NCI-H187 (cell line): Measurements from ENCODE around the gene CAPSL.
"Not testable (repeated sequence)": the region's sequence is repeated elsewhere in the genome, so short reads cannot be mapped to it uniquely, and the experiment has no call there.

Experiments used
- DNase-seq, 2 experiments: peaks; one replicate each; lab custom pipeline; 2025; lab: John Stamatoyannopoulos, UW

Gene CAPSL

DNA sequence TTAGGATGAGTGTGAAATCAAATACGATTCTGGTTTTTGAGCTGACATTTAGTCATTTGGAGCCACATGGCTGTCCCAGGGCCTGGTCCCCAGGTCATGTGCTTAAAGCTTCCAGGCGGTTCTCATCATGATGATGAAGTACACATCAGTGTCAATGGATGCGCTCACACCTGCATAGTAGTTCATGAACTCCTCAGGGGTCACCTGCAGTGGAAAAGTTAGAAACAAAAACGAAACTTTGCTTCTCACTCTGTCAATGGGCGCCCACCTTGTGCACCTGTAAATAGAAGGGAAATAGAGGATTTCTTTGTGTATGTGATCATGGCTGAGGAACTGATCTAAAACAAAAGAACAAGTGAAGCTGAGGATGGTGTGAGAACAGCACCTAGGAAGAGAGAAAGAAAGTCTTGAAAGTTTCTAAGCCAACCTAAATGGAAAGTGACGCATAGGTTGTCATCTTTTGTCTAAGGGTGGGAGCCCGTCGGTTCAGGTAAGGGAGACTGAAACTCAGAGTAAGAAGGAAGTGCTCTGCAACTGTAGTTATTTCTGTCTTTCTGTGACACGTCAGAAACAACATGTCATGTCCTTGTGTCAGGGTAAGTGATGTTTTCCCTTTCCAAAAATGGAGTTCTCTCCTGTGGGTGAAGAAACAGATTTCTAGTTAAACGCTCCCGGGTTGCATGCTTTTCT, 33.8 kb downstream of the CAPSL start:
- DNase-seq = no peak

DNA sequence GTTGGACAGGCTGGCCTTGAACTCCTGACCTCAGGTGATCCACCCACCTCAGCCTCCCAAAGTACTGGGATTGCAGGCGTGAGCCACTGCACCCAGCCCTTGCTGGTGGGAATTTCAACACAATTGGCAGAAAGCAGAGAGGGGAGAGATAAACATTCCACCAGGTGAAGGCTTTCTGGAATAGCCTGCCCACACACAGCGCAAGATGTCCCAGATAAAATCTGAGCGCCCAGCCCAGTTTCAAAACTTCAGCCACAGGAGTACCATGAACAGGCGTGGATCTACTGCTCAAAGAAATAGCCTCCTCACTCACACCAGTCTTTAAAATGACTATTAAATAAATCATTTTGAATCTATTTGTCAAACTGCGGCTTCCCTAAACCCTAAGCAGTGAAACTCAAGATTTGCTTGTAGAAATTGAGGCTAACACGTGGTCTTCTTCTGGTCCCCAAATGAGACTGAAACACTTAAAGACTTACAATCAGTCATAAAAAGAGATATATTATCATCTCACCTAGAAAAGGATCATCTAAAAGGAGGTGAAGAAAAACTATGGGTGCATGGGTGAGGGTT, 34.7 kb downstream of the CAPSL start:
- DNase-seq = no peak

DNA sequence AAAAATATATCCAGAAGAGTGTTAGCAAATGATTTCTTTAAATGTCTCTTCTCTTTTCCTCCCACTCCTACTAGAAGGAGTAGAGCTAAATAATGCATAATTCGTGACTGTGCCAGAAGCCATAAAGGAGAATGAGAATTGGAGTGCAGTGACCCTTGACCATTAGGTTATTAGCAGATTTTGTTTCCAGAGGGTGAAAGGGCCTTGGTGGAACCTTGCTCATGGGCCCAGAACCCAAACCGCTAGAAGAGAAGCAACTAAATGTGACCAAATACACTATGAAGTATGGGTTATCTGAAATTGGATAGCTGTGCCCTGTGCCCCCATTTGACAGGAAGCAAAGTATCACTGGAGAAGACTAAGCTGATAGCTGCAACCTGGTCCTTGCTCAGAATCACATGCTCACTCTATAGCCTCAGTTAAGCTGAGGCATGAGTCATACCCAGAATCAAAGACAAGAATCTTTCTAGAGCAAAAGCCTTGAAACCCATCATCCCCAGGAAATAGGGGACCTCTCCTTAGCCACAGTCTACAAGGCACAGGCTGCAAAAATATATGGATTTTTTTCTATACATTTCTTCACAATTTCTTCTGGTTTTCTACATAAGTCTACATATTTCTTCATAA, 36.3 kb downstream of the CAPSL start:
- DNase-seq = no peak

DNA sequence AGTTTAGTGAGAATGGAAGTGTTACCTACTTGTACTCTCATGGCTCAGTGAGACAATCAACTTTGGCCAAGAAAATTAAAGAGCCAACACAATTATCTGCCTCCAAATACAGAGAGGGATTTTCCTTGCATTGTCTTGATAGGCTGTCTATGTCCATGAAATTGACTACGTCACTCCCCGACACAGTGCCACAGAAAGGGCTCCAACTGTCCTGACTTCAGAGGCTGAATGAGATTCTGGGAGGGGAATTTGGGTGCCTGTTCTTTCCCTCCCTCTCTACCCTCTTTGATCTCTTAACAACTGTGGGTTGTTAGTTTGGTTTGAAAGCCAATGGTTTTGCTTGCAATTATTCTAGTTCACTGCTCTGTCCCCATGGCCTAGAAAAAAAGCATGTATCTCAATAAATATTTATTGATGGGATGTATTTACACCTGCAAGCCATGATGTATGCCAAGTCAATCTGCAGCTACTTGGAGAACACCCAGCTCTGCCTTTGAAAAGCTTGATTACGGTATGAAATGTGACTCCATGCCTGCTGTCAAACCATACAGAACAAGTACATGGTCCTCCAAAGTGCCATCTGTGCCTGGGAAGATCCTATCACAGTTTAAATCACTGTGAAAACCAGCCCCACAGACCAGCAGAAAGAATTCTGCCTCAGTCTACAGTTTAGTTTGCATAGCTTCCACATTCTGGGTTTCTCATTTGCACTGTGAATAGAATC, 37.3 kb downstream of the CAPSL start:
- DNase-seq = no peak

DNA sequence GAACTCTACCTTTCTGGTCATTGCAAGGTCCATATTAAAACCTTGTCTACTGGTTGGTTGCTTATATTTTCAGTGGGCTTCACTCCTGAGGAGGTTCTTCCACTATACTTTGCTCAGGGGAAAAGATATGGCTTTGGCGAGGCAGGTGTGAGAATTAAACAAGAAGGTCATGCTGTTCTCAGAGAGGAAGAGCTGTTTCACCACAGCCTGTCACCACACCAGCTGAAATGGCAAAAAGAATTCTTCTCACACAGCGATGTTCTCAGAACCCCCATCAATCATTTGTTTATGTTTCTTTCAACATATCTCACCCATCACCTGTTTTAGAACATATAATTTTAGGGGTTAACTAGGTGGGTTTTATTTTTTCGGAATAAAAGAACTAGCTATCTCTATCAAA, 38.6 kb downstream of the CAPSL start:
- DNase-seq = no peak

DNA sequence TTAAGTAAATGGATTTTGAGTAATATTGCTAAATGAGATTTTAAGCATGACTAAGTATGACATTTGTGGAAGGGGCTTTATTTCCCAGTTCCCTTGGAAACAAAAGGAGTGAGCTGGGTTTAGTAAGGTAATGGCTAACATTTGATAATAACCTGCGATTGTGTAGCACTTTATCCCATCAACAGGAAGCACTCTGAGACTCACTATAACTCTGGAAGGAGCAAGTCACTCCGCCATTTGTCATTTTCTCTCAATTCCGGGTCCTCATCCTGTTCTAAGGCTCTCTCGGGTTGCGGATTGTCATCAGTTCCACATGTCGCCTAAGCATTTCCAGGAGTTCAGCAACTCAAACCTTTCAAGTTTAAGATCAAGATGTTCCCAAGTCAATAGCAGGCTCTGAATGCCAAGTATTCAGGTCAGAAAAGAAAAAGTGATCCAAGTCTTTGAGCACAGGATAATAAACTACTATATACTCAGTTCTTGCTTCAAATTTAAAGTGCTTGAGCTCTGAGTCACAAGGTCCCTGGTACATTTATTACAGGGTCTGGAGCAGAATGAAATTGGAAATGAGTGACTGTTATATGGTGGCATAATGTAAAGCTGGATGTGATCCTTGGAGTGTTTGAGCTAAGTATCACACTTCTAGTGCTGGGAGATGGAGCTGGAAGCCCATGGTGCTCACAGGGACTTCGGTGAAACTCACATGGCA, 39.3 kb downstream of the CAPSL start:
- no peak for DNase-seq

DNA sequence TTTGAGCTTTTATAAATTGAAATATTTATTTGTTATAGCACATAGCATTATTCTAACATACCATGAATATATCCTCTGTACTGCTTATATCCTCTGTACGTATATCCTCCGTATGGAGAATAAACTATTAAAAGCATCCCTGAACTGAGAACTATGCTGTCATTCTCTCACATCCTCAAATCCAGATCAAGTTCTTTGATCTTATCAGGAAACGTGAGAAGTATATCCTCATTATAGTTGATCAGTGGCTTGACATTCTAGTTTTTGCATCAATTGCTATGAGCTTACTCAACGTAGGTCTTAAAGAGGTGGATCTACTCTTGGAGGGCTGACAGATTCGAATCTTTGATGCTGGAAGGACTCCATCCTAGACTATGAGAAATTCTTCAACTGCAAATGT, 44.3 kb downstream of the CAPSL start:
- no peak for DNase-seq

DNA sequence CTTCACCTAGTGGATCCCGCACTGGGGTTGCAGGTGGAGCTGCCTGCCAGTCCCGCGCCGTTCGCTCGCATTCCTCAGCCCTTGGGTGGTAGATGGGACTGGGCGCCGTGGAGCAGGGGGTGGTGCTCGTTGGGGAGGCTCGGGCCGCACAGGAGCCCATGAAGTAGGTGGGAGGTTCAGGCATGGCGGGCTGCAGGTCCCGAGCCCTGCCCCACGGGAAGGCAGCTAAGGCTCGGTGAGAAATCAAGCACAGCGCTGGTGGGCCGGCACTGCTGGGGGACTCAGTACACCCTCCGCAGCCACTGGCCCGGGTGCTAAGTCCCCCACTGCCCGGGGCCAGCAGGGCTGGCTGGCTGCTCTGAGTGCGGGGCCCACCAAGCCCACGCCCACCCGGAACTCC, 45.6 kb downstream of the CAPSL start:
- not testable (repeated sequence) for DNase-seq

DNA sequence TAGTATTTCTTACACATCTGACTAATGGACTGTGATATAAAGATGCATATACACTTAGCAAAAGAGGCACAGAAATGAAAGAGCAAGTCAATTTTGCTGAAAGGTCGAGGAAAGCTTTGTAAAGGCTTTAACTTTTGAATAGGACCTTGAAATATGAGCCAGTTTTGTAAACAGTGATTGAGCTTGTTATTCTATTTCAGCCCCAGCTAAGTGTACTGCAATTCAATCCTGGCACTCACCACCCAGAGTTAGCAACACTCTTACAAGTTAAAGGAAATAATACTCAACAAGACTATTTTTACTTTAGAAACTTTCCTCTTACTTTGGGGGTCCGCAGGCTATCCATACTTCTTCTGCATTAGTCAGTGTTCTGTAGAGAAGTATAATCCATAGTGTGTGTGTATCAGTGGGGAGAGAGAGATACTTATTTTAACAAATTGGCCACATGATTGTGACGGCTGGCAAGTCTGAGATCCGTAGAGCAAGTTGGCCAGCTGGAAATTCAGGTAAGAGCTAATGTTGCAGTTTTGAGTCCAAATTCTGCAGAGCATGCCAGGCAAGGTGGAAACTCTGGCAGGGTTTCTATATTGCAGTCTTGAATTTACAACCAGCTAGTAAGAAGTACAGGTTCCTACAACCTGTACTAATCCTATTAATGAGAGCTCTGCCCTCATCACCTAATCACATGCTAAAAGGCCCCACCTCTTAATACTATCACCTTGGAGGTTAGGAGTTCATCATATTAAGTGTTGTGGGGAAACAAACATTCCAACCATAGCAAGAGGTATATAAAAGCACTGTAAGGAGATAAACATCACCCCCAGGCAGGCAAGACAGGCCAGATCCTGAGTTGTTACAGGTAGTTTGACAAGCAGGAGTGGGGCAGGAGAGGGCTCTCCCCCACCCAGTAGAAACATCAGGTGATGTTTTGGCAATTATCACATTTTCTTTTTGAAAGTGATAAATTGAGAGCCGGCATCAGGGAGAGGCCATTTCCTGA, 48.1 kb downstream of the CAPSL start:
- no peak for DNase-seq

DNA sequence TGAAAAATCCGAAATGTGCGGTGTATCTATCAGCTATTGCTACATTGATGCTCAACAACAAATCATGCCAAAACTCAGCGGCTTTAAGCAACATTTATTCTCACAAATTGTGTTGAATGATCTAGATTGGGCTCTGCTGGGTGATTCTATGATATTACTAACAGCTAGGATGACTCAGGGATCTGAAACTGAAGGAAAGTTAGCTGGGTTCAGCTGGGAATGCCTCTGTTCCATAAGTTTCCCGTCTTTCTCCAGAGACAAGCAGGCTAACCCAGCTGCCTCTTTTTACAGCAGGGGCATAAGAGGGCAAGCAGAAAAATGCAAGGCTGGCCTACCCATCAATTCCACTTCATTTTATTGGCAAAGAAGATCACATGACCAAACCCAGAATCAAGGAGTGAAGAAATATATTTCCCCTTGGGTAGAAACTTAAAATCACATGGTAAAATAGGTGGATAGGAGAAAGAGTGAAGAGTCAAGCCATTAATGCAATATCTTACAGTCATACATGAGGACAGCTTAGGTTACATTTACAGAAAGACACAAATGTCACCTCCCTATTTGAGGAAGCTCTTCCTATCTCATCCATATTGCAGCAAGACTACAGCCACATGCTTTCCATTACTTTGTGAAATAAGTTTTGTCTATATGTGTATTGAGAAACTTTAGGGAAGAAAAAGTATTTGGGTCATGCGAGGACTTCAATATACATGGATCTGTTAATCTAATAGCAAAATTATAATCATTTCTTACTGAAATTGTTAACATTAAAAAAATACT, 50.9 kb downstream of the CAPSL start:
- DNase-seq = no peak

DNA sequence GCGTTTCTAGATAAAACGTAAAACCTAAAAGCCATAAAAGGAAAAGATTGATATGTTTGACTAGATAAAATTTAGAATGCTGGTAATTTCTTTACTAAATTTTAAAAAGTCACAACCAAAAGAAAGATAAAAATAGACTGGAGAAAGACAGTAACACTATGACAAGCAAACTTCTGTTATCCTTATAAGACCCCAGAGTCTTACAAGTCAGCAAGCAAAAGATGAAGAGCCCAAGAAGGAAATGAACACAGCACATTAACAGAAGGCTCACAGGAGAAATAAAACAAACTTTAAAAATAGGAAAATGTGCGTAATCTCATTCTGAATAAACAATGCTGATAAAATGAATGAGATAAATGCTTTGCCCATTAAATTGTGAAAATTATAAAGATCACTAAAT, 52.0 kb downstream of the CAPSL start:
- no peak for DNase-seq

DNA sequence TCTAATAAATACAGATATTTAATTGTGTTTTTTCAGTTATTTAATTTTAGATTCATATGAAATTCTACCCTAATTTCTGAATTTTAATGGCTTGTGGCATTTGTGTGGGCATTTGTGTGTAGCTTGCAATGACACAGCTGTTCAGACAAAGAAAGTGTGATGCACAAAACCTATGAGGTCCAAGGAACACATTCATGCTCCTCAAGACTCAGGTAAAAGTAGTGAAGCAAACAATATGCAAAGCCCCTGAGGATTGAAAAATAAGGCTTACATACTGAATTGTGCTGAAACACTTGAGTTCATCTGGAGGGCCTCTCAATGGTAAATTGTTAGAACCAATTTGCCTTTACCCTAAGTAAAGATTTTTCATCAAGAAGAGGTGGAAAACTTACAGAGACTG, 53.6 kb downstream of the CAPSL start:
- DNase-seq = no peak

DNA sequence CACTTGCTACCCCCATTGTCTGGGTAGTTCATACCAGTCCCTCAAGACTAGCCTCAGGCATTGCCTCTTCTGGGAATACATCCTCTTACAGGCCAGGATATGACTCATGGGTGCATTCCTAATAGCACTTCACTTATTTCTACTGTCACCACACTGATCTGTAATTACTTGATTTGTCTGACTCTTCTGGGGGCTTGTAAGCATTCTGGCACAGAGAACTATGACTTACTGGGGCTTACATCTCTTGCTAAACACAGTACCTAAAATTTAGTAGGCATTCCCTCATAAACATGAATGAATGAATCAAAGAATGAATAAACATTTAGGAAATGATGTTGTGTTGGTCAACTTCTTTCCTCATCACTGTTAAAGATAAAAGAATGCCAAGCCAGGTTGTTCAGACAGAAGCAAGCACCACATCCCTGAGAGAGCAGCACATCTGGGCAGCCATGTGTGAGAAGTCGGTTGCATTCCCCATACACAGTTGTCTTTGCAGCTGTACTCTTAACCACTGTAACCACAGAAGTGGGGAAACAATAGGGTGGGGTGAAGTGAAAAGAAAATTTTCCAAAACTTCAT, 54.1 kb downstream of the CAPSL start:
- DNase-seq = no peak

DNA sequence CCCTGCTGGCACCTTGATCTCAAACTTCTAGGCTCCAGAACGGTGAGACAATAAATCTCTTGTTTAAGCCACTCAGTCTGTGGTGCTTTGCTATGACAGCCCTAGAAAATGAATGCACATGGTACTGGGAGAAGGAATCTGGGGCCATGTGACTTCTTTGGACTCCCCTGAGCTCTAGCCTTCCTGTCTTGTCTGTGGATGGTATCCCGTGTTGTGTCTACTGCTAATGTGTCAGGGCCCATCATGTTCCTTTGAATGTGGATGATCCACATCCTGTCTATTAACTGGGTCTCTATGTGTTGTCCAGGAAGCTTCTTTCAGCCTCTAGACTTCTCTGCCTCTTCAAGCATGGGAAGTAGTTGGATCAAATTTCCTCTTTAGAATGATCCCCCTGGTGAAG, 56.7 kb downstream of the CAPSL start:
- DNase-seq = no peak

DNA sequence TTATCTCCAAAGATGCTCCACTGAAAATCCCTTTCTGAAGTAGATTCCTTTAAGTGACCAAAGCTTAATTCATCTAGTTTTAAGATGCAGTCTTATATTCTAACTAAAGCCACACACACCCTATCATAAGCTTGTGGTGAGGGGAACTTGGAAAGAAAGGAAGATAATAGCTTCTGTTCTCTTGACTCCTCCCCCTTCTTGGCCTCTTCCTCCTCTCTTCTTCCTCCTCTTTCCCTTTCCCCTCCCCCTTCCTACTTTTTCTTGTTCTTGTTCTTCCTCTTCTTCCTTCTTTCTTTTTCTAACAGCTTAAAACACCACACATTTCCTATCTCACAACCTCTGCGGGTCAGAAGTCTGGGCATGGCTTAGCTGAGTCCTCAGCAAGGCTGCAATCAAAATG, 58.3 kb downstream of the CAPSL start:
- DNase-seq = no peak

DNA sequence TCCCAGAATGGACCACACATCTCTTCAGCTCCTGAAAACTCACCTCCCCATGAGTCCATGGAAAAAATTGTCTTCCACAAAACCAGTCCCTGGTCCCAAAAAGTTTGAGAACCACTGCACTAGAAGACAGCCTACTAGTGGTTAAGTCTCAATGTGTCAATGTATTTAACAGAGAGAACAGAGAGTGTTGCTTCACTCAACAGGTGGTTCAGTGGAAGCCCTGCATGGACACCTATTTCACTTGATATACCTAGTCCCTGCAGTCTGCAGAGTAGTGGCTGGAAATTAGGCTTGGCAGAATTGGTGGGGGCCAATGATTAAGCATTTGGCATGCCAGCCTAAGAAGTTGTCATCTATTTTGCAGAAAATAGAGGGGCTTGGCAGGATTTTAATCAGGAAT, 58.8 kb downstream of the CAPSL start:
- no peak for DNase-seq

DNA sequence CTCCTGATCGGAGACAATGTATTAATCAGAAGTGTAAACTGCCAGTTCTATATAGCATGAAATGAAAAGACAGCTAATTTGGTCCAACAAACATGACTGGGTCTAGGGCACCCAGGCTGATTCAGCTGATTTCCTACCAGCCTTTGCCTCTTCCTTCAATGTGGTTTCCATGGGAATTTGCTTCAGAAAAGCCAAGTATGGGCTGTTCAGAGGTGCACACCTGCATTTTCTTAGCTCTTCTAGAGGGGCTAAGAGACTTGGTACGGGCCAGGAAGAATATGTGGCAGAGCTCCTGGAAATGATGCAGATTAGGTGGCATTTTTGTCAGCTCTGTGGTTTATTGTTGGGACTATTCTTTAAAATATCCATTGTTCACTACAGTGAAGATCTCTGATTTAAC, 59.3 kb downstream of the CAPSL start:
- no peak for DNase-seq

DNA sequence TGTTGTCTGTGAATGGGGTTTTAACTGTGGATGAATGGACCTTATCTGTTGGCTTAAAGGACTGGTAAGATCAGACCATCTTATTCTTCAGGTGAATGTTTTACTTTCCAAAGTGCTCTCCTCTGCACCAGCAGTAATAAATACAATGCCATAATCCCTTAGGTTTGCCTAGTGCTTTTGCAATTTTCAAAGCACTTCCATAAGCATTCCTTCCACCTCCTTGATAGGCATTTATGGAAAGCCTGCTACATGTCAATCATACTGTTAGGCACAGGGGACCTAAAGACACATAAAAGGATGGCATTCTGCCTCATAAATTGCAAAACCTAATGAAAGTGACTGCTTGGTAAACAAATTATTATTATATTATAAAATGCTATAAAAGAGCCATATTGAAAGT, 60.3 kb downstream of the CAPSL start:
- DNase-seq = no peak

DNA sequence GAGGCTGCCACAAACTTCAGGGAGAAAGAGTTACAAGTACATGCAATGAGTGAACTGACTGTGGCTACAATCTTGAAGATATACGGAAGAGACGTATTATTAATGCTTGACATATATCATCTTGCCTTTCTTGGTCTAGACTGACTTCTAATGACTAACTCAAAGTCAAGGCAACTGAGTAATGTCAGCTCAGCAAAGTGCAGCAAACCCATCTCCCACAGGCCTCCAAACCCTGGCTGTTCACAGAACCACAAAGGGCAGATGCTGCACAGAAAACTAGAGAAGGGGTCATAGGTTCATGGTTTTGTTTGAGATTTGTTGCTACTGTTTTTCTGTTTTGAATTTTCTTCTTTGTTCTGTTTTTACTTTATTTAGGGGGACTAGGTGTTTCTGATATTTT, 60.8 kb downstream of the CAPSL start:
- no peak for DNase-seq

DNA sequence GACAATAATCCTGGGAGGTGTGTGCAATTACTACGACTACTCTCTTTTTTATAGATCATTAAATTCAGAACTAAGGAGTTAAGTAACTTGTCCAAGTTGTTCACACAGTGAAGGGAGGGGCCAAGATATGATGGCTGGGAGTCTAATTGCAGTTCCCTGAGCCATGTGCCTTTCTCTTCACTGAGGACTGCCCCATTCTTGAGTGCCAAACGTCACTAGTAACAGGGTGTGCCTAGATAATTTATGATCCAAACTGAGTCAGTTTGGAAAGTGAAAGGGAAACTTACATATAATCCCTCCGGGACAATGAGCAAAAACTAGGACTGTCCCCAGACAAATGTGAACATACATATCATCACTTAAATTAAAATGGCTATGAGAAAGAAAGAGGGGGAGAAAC, 61.5 kb downstream of the CAPSL start:
- DNase-seq = no peak
